Natural killer cell (primary cell): ENCODE data around the gene MYO15A. TPM values are rescaled to one million over a fixed set of nuclear protein-coding genes. Genes with fewer than 3 reads are reported as not detected.

Experiments used
- ATAC-seq, 3 donors: fragments of 150-1000 bp in 2 of 3; fragments of 200-7000 bp in 1 of 3; cut with Tn5 transposase; 1 replicate in 1 of 3; 2 replicates in 2 of 3; pipeline ENCODE4 v1.10.0; 2021; ENCODE audit warnings: mild to moderate bottlenecking in 2 of 3, moderate library complexity in 2 of 3
- DNase-seq, 2 donors: peaks; one replicate each; pipeline versions ENCODE4 v3.0.0 to v3.0.0-alpha.2; 2013 to 2021; ENCODE audit warnings: mixed read lengths in 1 of 2
- H3K27ac ChIP-seq: one replicate; pipeline ENCODE4 v1.5.1; 2013; ENCODE audit warnings: mild to moderate bottlenecking, low read length
- H3K27me3 ChIP-seq: one replicate; pipeline ENCODE4 v1.6.1; 2013; ENCODE audit warnings: low read length; ENCODE audit not compliant: control insufficient read depth, insufficient read depth
- H3K36me3 ChIP-seq: one replicate; pipeline ENCODE4 v1.6.1; 2013; ENCODE audit warnings: low read length; ENCODE audit not compliant: control insufficient read depth, insufficient read depth
- H3K4me1 ChIP-seq: one replicate; pipeline ENCODE4 v1.6.1; 2013; ENCODE audit warnings: low read length; ENCODE audit not compliant: control insufficient read depth, insufficient read depth
- H3K4me3 ChIP-seq: one replicate; pipeline ENCODE4 v1.5.1; 2013; ENCODE audit warnings: low read length
- H3K9me3 ChIP-seq: one replicate; pipeline ENCODE4 v1.6.1; 2013; ENCODE audit warnings: low read length; ENCODE audit not compliant: control insufficient read depth, insufficient read depth
- H3K27ac Mint-ChIP-seq, 2 donors: one replicate each; pipeline ENCODE4 v1.8.0; 2022; ENCODE audit warnings: mild to moderate bottlenecking in 2 of 2, mixed read lengths in 2 of 2, moderate library complexity in 1 of 2
- H3K27me3 Mint-ChIP-seq, 2 donors: one replicate each; pipeline ENCODE4 v1.8.0; 2022; ENCODE audit warnings: low read depth in 2 of 2, mixed read lengths in 2 of 2
- H3K36me3 Mint-ChIP-seq: one replicate; pipeline ENCODE4 v1.8.0; 2022; ENCODE audit warnings: mixed read lengths
- H3K4me1 Mint-ChIP-seq, 2 donors: one replicate each; pipeline ENCODE4 v1.8.0; 2022; ENCODE audit warnings: mixed read lengths in 2 of 2
- H3K4me3 Mint-ChIP-seq: one replicate; pipeline ENCODE4 v1.8.0; 2022; ENCODE audit warnings: mild to moderate bottlenecking, moderate library complexity, mixed read lengths
- H3K9me3 Mint-ChIP-seq, 2 donors: one replicate each; pipeline ENCODE4 v1.8.0; 2022; ENCODE audit warnings: mixed read lengths in 2 of 2
- CTCF ChIP-seq: fragments of 200-600 bp; IDR thresholded peaks from one replicate; pipeline ENCODE4 v1.8.0; 2022; ENCODE audit warnings: antibody characterized with exemption
- WGBS: methylation state at CpG from one replicate; pipeline ENCODE4 v1.1.7; 2013; ENCODE audit warnings: missing lambda C conversion rate; ENCODE audit not compliant: insufficient coverage; 5-methylcytosine and 5-hydroxymethylcytosine counted together
- intact Hi-C: fragments of 100-400 bp; cut with micrococcal nuclease; formaldehyde crosslinking; loops from one replicate; pipeline ENCODE4 v1.14.2; 2022
- total RNA-seq, 4 donors: library from RNA; stranded (reverse); fragments of 120-200 nt in 1 of 4; gene quantifications; one replicate each; pipeline versions ENCODE4 v1.2.3 to v1.2.4, GENCODE V29; 2013 to 2022

MYO15A gene
- total RNA-seq, 3 donors from 2014 or later (not counting 1 experiment from before 2014, with no cell fraction given): 1.6 to 2.0 (median 1.8) TPM

- Mint-ChIP-seq H3K27ac (no peak overlapping the region), H3K36me3 (no peaks in the 10 kb centered on the region), H3K9me3 (no peaks in the 10 kb centered on the region), H3K4me3 (no peak overlapping the region), H3K27me3 (no peaks in the 10 kb centered on the region), H3K4me1 (no peaks in the 10 kb centered on the region)
- H3K4me3 ChIP-seq: no peak overlapping the region
- no peaks in the 10 kb centered on the region for H3K27me3 ChIP-seq
- intact Hi-C loops: no loop called here
- DNase-seq (no peak), ATAC-seq (no peak)
- H3K36me3 ChIP-seq: no peaks in the 10 kb centered on the region
- 74% methylated on average over 3 of the region's 3 CpGs for WGBS
- H3K27ac ChIP-seq: no peak overlapping the region
- TF ChIP-seq CTCF: no peak
- no peaks in the 10 kb centered on the region for H3K9me3 ChIP-seq
- no peaks in the 10 kb centered on the region for H3K4me1 ChIP-seq
These were observed 38.4 kb downstream of the MYO15A start for GRCh38 chr17:18146980-18147379.

GRCh38 chr17:18148586-18148985 lies 40.0 kb downstream of the MYO15A start:
- Mint-ChIP-seq H3K4me3 (no peak overlapping the region), H3K27me3 (no peaks in the 10 kb centered on the region), H3K36me3 (no peaks in the 10 kb centered on the region), H3K9me3 (no peaks in the 10 kb centered on the region), H3K27ac (no peak overlapping the region), H3K4me1 (no peaks in the 10 kb centered on the region)
- ATAC-seq (no peak), DNase-seq (no peak)
- Histone ChIP-seq H3K4me1 (peaks cover 8% of the 10 kb centered on the region), H3K4me3 (no peak overlapping the region), H3K9me3 (no peaks in the 10 kb centered on the region), H3K27ac (no peak overlapping the region), H3K27me3 (no peaks in the 10 kb centered on the region), H3K36me3 (no peaks in the 10 kb centered on the region)
- 89% methylated on average over 7 of the region's 7 CpGs for WGBS
- intact Hi-C loops: no loop called here
- no peak for TF ChIP-seq CTCF

GRCh38 chr17:18151290-18151689 lies 42.7 kb downstream of the MYO15A start:
- Mint-ChIP-seq H3K36me3 (no peaks in the 10 kb centered on the region), H3K9me3 (no peaks in the 10 kb centered on the region)

More at GRCh38 chr17:18151290-18151689, 42.7 kb downstream of the MYO15A start:
- WGBS: 84% methylated on average over 9 of the region's 9 CpGs
- no peak overlapping the region for H3K27ac Mint-ChIP-seq
- no peaks in the 10 kb centered on the region for H3K36me3 ChIP-seq
- ATAC-seq (no peak), DNase-seq (no peak)
- H3K9me3 ChIP-seq: no peaks in the 10 kb centered on the region
- H3K27me3 ChIP-seq: no peaks in the 10 kb centered on the region
- no peak for TF ChIP-seq CTCF
- no peak overlapping the region for H3K4me3 Mint-ChIP-seq
- intact Hi-C loops: no loop called here
- H3K4me3 ChIP-seq: no peak overlapping the region
- peaks cover 13% of the 10 kb centered on the region for H3K4me1 ChIP-seq
- H3K4me1 Mint-ChIP-seq: no peaks in the 10 kb centered on the region
- H3K27ac ChIP-seq: no peak overlapping the region
- H3K27me3 Mint-ChIP-seq: no peaks in the 10 kb centered on the region
